Heart left ventricle (tissue), 13 donors: Measurements from ENCODE around the gene MAOA.

Experiments used
- POLR2A ChIP-seq, 2 donors: fragments of 450-650 bp; IDR thresholded peaks; one replicate each; pipeline ENCODE4 v1.6.1; 2017; ENCODE audit warnings: antibody characterized with exemption in 2 of 2, mild to moderate bottlenecking in 2 of 2, moderate library complexity in 2 of 2
- TF ChIP-seq, protein P1 (sequence below), 12 donors: fragments of 200-600 bp; sonication (generic) in 4 of 12; IDR thresholded peaks; one replicate each; pipeline versions ENCODE4 v1.5.0 to v1.8.0; 2018 to 2022; ENCODE audit warnings: antibody characterized with exemption in 12 of 12, mild to moderate bottlenecking in 5 of 12
- donor health status: ischemic (EF 13 %, LVEDD 7.1; RV severe dilation, severe dysfunction).
- donor health status: DM: no; HTN: yes; CAD: no.
- donor health status: DM: no; HTN: no; CAD: no.
- donor health status: ischemic (EF 25% LVEDD 6.9; RV normal size, moderate dysfunction).
- donor health status: ischemic (EF 25% LVEDD 5.7; RV mildly dilated, moderate dysfunction).
- donor health status: ischemic (EF 35%, LVEDD 5.7; RV mildly dilated, moderate dysfunction).
- donor health status: nonischemic (EF 11% LVEDD 7.7; RV severe dilation, severe dysfunction).
- donor health status: DM: yes; HTN: yes; CAD: no.
- donor health status: PGD.
- donor health status: ischemic (EF 29% LVEDD 5.4; RV normal size, mild dysfunction).
- donor health status: nonischemic (EF 23%, LVEDD 6.1; RV moderate dilation, normal function).

DNA sequence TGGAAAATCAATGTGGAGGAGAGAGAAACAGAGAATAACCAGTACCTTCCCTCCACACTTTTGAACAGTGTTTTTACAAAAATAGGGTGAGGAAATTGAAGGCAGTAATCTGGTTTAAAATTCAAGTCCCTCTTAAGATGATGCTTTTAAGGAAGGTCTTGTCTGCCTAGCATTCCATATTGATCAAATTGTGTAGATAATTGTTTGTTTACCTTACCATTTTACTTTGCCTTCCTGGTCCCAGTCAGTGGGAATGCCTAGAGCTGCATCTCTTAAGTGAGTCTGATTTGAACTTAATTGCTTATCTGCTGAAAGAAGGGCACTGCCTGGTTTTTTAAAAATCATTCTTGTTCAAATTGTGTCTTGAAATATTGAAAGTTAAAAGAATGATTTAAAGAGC is 14.4 kb upstream of the MAOA start:
- TF ChIP-seq, protein P1, sequence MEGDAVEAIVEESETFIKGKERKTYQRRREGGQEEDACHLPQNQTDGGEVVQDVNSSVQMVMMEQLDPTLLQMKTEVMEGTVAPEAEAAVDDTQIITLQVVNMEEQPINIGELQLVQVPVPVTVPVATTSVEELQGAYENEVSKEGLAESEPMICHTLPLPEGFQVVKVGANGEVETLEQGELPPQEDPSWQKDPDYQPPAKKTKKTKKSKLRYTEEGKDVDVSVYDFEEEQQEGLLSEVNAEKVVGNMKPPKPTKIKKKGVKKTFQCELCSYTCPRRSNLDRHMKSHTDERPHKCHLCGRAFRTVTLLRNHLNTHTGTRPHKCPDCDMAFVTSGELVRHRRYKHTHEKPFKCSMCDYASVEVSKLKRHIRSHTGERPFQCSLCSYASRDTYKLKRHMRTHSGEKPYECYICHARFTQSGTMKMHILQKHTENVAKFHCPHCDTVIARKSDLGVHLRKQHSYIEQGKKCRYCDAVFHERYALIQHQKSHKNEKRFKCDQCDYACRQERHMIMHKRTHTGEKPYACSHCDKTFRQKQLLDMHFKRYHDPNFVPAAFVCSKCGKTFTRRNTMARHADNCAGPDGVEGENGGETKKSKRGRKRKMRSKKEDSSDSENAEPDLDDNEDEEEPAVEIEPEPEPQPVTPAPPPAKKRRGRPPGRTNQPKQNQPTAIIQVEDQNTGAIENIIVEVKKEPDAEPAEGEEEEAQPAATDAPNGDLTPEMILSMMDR (IDR thresholded peaks at IDR 0.05): no peak
- no peak for TF ChIP-seq POLR2A (IDR thresholded peaks at IDR 0.05)
